ENCODE results near the gene TRIP11. TPM values are rescaled to one million over a fixed set of nuclear protein-coding genes. Genes with fewer than 3 reads are reported as not detected.

Gene TRIP11
- total RNA-seq, 1 experiment from 2014 or later: 37.3 TPM

- Histone ChIP-seq H3K36me3 (ENCODE audit: control insufficient read depth, insufficient read depth, low read length) (no peaks in the 10 kb centered on the region), H3K4me3 (ENCODE audit: low read depth in 2 of 2, low read length in 2 of 2) (no peak overlapping the region), H3K4me1 (ENCODE audit: control insufficient read depth, insufficient read depth, low read length) (no peaks in the 10 kb centered on the region), H3K27me3 (ENCODE audit: control insufficient read depth, insufficient read depth, low read length) (no peaks in the 10 kb centered on the region), H3K27ac (ENCODE audit: low read length) (no peak overlapping the region), H3K9me3 (ENCODE audit: control insufficient read depth, insufficient read depth, low read depth, low read length) (no peaks in the 10 kb centered on the region)
- ChIA-PET POLR2A (no interaction called here), CTCF (no interaction called here)
- BruUV-seq (replicated peaks): no TSS peak
- DNase-seq (ENCODE audit: low read depth, low spot score) (no peak), ATAC-seq (no peak)
- TF ChIP-seq TCF7L2 (IDR thresholded peaks at IDR 0.05; ENCODE audit: low read depth, low read length) (no peak), POLR2AphosphoS5 (IDR thresholded peaks at IDR 0.05; ENCODE audit: low read depth, low read length) (no peak), SIN3A (IDR thresholded peaks at IDR 0.05; ENCODE audit: borderline replicate concordance, insufficient read depth, low read depth, low read length) (no peak)
- intact Hi-C loops (cut with micrococcal nuclease; ENCODE audit: unreplicated experiment) (no loop called here), in situ Hi-C loops (cut with HindIII; ENCODE audit: low pct_unique_long_range_greater_than_20kb, low sequenced_read_pairs) (no loop called here)
Observed at GRCh38 chr14:91918186-91918883, 121.5 kb downstream of the TRIP11 start.

Other genes with a start within 250 kb of the TRIP11 start
- 0.49 TPM for gene TC2N, start 172.5 kb downstream of the TRIP11 start, total RNA-seq (2021; ENCODE audit: unreplicated experiment)
- 0.23 TPM for gene FBLN5, start 92.4 kb downstream of the TRIP11 start, total RNA-seq (2021; ENCODE audit: unreplicated experiment)
- 14.6 TPM for gene ATXN3, start 66.5 kb upstream of the TRIP11 start, total RNA-seq (2021; ENCODE audit: unreplicated experiment)
- gene NDUFB1, start 81.6 kb upstream of the TRIP11 start, total RNA-seq (2021; ENCODE audit: unreplicated experiment): 126 TPM
- gene CPSF2, start 81.9 kb upstream of the TRIP11 start, total RNA-seq (2021; ENCODE audit: unreplicated experiment): 62.0 TPM

Data from Panc1 (cell line).